SK-N-SH (cell line): Measurements from ENCODE around the gene TCOF1. TPM values are rescaled to one million over a fixed set of nuclear protein-coding genes. Genes with fewer than 3 reads are reported as not detected.

Experiments
- CTCF ChIA-PET: fragments of 300-600, 350-600 bp; formaldehyde crosslinking; extraction: SDS; loops from one replicate; lab custom pipeline; 2021; lab: Yijun Ruan, JAX
- POLR2A ChIA-PET: fragments of 350-600 bp; sonication (Branson Sonifier 250); formaldehyde crosslinking; extraction: SDS; loops from one replicate; lab custom pipeline; 2020; ENCODE audit warnings: antibody characterized with exemption, inconsistent platforms; lab: Yijun Ruan, JAX
- DNase-seq: peaks from one replicate; pipeline ENCODE4 v3.0.0; 2012
- H2AFZ ChIP-seq: fragments of 200-600 bp; sonication (generic); 2 replicates; pipeline ENCODE4 v1.8.1; 2016; ENCODE audit warnings: antibody characterized with exemption, mild to moderate bottlenecking, low read depth
- H3F3A ChIP-seq: fragments of 200-600 bp; sonication (generic); replicated peaks from 2 replicates; pipeline ENCODE3; 2016; ENCODE audit warnings: antibody characterized with exemption, mild to moderate bottlenecking; ENCODE audit not compliant: insufficient read depth
- H3K27ac ChIP-seq, 2 experiments: fragments of 200-500 bp in 1 of 2; fragments of 200-600 bp in 1 of 2; sonication (Bioruptor generic) in 1 of 2; sonication (generic), shearing (Covaris generic) in 1 of 2; 2 replicates each; pipeline versions ENCODE4 v1.5.1 to v1.6.1; 2014 to 2016; ENCODE audit warnings: low read depth in 2 of 2, inconsistent platforms in 1 of 2, low read length in 1 of 2, mild to moderate bottlenecking in 1 of 2, mixed read lengths in 1 of 2
- H3K27me3 ChIP-seq: fragments of 200-600 bp; sonication (generic), shearing (Covaris generic); 2 replicates; pipeline ENCODE4 v1.6.1; 2016; ENCODE audit warnings: mixed run types; ENCODE audit not compliant: insufficient read depth
- H3K36me3 ChIP-seq, 2 experiments: fragments of 200-500 bp in 1 of 2; fragments of 200-600 bp in 1 of 2; sonication (Bioruptor generic) in 1 of 2; sonication (generic) in 1 of 2; replicated peaks in 1 of 2; 2 replicates each; pipeline versions ENCODE3 to v1.5.1; 2014 to 2016; ENCODE audit warnings: low read length in 1 of 2, mild to moderate bottlenecking in 1 of 2; ENCODE audit not compliant: insufficient read depth in 2 of 2, control insufficient read depth in 1 of 2
- H3K4me1 ChIP-seq, 2 experiments: fragments of 200-500 bp in 1 of 2; fragments of 200-600 bp in 1 of 2; sonication (Bioruptor generic) in 1 of 2; sonication (generic), shearing (Covaris generic) in 1 of 2; 2 replicates each; pipeline versions ENCODE4 v1.5.1 to v1.6.1; 2014 to 2016; ENCODE audit warnings: low read depth in 1 of 2, low read length in 1 of 2, mixed run types in 1 of 2; ENCODE audit not compliant: insufficient read depth in 2 of 2, control insufficient read depth in 1 of 2
- H3K4me2 ChIP-seq: fragments of 200-600 bp; sonication (generic), shearing (Covaris generic); 2 replicates; pipeline ENCODE4 v1.6.1; 2017; ENCODE audit warnings: mixed run types
- H3K4me3 ChIP-seq, 2 experiments: fragments of 200-500 bp in 1 of 2; fragments of 200-600 bp in 1 of 2; sonication (Bioruptor generic) in 1 of 2; sonication (generic), shearing (Covaris generic) in 1 of 2; 2 replicates each; pipeline versions ENCODE4 v1.5.1 to v1.8.1; 2014 to 2016; ENCODE audit warnings: low read depth in 2 of 2, inconsistent platforms in 1 of 2, low read length in 1 of 2, mild to moderate bottlenecking in 1 of 2, mixed read lengths in 1 of 2, moderate library complexity in 1 of 2
- H3K79me2 ChIP-seq: fragments of 200-600 bp; sonication (generic); 2 replicates; pipeline ENCODE4 v1.8.1; 2017; ENCODE audit warnings: mild to moderate bottlenecking; ENCODE audit not compliant: insufficient read depth
- H3K9ac ChIP-seq: fragments of 200-600 bp; sonication (generic); 2 replicates; pipeline ENCODE4 v1.6.1; 2017; ENCODE audit warnings: mixed run types
- H3K9me2 ChIP-seq: fragments of 200-600 bp; sonication (generic); 2 replicates; pipeline ENCODE4 v1.6.1; 2017; ENCODE audit warnings: mixed run types
- H3K9me3 ChIP-seq: fragments of 200-600 bp; sonication (generic); 2 replicates; pipeline ENCODE4 v1.6.1; 2017; ENCODE audit warnings: mixed run types, mild to moderate bottlenecking, moderate library complexity
- H4K20me1 ChIP-seq: fragments of 200-600 bp; sonication (generic); 2 replicates; pipeline ENCODE4 v1.6.1; 2017; ENCODE audit warnings: mild to moderate bottlenecking, mixed run types; ENCODE audit not compliant: insufficient read depth
- CHD2 ChIP-seq: fragments of 150-350 bp; IDR thresholded peaks from 2 replicates; pipeline ENCODE4 v1.6.1; 2018; ENCODE audit warnings: low read length; ENCODE audit not compliant: partially characterized antibody
- CTCF ChIP-seq: fragments of 200-600 bp; sonication (generic); IDR thresholded peaks from 2 replicates; pipeline ENCODE4 v1.6.1; 2017; ENCODE audit warnings: antibody characterized with exemption, mild to moderate bottlenecking, moderate library complexity
- ELF1 ChIP-seq: IDR thresholded peaks from 2 replicates; pipeline ENCODE4 v1.4.0; 2012
- FOXM1 ChIP-seq: IDR thresholded peaks from 2 replicates; pipeline ENCODE4 v1.4.0; 2012; ENCODE audit warnings: low read depth, mild to moderate bottlenecking
- JUND ChIP-seq: IDR thresholded peaks from 2 replicates; pipeline ENCODE4 v1.4.0; 2012
- MXI1 ChIP-seq: IDR thresholded peaks from 2 replicates; pipeline ENCODE4 v1.6.1; 2012; ENCODE audit warnings: mild to moderate bottlenecking, low read depth, low read length, improper control_type of control experiment
- NFIC ChIP-seq: IDR thresholded peaks from 2 replicates; pipeline ENCODE4 v1.4.0; 2012; ENCODE audit warnings: borderline replicate concordance
- NRF1 ChIP-seq: IDR thresholded peaks from 2 replicates; pipeline ENCODE4 v1.6.1; 2012; ENCODE audit warnings: low read depth, mild to moderate bottlenecking, low read length
- POLR2AphosphoS5 ChIP-seq: IDR thresholded peaks from 2 replicates; pipeline ENCODE4 v1.6.1; 2012; ENCODE audit warnings: low read depth, low read length
- RCOR1 ChIP-seq: fragments of 150-350 bp; IDR thresholded peaks from 2 replicates; pipeline ENCODE4 v1.6.1; 2017; ENCODE audit warnings: antibody characterized with exemption, low read length
- SIN3A ChIP-seq: IDR thresholded peaks from 2 replicates; pipeline ENCODE4 v1.6.1; 2012; ENCODE audit warnings: low read depth, mild to moderate bottlenecking, low read length, moderate library complexity, borderline replicate concordance
- TAF1 ChIP-seq: IDR thresholded peaks from 2 replicates; pipeline ENCODE4 v1.6.1; 2012; ENCODE audit warnings: low read depth, mild to moderate bottlenecking, low read length, moderate library complexity, borderline replicate concordance
- TEAD4 ChIP-seq: IDR thresholded peaks from 2 replicates; pipeline ENCODE4 v1.4.0; 2012; ENCODE audit warnings: mild to moderate bottlenecking, borderline replicate concordance; ENCODE audit not compliant: insufficient read depth
- USF2 ChIP-seq: fragments of 150-350 bp; IDR thresholded peaks from 2 replicates; pipeline ENCODE4 v1.6.1; 2017; ENCODE audit warnings: antibody characterized with exemption, low read length, low read depth, borderline replicate concordance
- YY1 ChIP-seq: IDR thresholded peaks from 2 replicates; pipeline ENCODE4 v1.4.0; 2012; ENCODE audit warnings: low read depth, mild to moderate bottlenecking
- WGBS: methylation state at CpG from one replicate; pipeline ENCODE4 v1.1.6; 2017; ENCODE audit warnings: low lambda C conversion rate; 5-methylcytosine and 5-hydroxymethylcytosine counted together
- polyA plus RNA-seq, 3 experiments: library from polyadenylated mRNA; depleted of rRNA; stranded (reverse); fragments of >200 nt; gene quantifications; 2 replicates each; pipeline ENCODE4 v1.2.3, GENCODE V29; 2012
- TF ChIP-seq, protein P1 (sequence below): IDR thresholded peaks from 2 replicates; pipeline ENCODE4; 2012

TCOF1 gene
- polyA plus RNA-seq, 1 of the 3 experiments (the other 2 are of a cell fraction), result 33.0 TPM

GRCh38 chr5:150311015-150311692 is 46.3 kb upstream of the TCOF1 start:
- no peaks in the 10 kb centered on the region for H3K27me3 ChIP-seq
- no peaks in the 10 kb centered on the region for H3K9me3 ChIP-seq
- no peaks in the 10 kb centered on the region for H4K20me1 ChIP-seq
- H3K4me1 ChIP-seq, result peaks cover 10 to 13% of the 10 kb centered on the region in 2 experiments; a peak in 2 of 4 replicates
- H3K27ac ChIP-seq, result no peak overlapping the region
- ChIA-PET POLR2A (no interaction called here), CTCF (interaction anchor here (0.9 to 1.8 kb wide), 2 partner anchors 11 to 40 kb away, joined by 3 to 4 read pairs; no protein-coding TSS in a partner anchor)
- no peak overlapping the region for H3K9ac ChIP-seq
- 94% methylated on average over 4 of the region's 7 CpGs for WGBS
- no peak overlapping the region for H3K4me3 ChIP-seq
- no peaks in the 10 kb centered on the region for H3K9me2 ChIP-seq
- H3K4me2 ChIP-seq, result no peak overlapping the region
- no peaks in the 10 kb centered on the region for H3K79me2 ChIP-seq
- no peak overlapping the region for H2AFZ ChIP-seq
- DNase-seq, result no peak
- H3K36me3 ChIP-seq, result no peaks in the 10 kb centered on the region
- H3F3A ChIP-seq, result peaks cover 6% of the 10 kb centered on the region
- TF ChIP-seq YY1 (no peak), TAF1 (no peak), TEAD4 (no peak), CTCF (no peak), CHD2 (no peak), RCOR1 (no peak), POLR2AphosphoS5 (no peak), MXI1 (no peak), ELF1 (no peak), USF2 (no peak)

DNA sequence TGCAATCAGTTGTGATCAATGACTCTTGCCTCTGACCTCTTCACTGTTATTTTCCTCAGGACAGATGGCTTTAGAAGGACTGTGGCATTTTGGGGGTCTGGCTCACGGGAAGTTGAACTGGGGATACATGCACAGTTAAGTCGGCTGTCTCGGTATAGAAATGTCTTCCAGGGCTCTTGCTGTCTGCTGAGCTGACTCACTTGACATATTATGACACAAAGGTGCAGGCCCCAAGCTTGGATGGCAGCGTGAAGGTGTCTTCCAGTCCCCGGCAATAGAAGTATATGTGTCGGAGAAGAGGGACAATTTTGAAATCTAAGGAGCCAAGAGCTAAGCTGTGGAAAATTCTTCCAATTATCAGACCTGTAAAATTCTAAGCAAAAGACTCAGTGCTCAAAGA is 45.0 kb upstream of the TCOF1 start:
- Histone ChIP-seq H3K9me2 (no peaks in the 10 kb centered on the region), H3K4me2 (no peak overlapping the region), H4K20me1 (no peaks in the 10 kb centered on the region), H3F3A (peaks cover 13% of the 10 kb centered on the region), H3K27ac (no peak overlapping the region), H3K36me3 (no peaks in the 10 kb centered on the region), H3K4me1 (peaks cover 9 to 23% of the 10 kb centered on the region in 2 experiments), H3K9me3 (no peaks in the 10 kb centered on the region), H2AFZ (no peak overlapping the region), H3K79me2 (no peaks in the 10 kb centered on the region), H3K9ac (no peak overlapping the region), H3K27me3 (no peaks in the 10 kb centered on the region), H3K4me3 (no peak overlapping the region)
- 95% methylated on average over 6 of the region's 6 CpGs for WGBS
- ChIA-PET CTCF (interaction anchor here (1.0 kb wide), 1 partner anchor 12 kb away, joined by 4 read pairs; no protein-coding TSS in a partner anchor), POLR2A (no interaction called here)
- TF ChIP-seq MXI1, result no peak
- TF ChIP-seq SIN3A, result no peak
- TF ChIP-seq FOXM1, result no peak
- TF ChIP-seq JUND, result no peak
- no peak for TF ChIP-seq TEAD4
- TF ChIP-seq POLR2AphosphoS5, result no peak
- TF ChIP-seq NFIC, result no peak
- TF ChIP-seq NRF1, result no peak
- TF ChIP-seq, protein P1, sequence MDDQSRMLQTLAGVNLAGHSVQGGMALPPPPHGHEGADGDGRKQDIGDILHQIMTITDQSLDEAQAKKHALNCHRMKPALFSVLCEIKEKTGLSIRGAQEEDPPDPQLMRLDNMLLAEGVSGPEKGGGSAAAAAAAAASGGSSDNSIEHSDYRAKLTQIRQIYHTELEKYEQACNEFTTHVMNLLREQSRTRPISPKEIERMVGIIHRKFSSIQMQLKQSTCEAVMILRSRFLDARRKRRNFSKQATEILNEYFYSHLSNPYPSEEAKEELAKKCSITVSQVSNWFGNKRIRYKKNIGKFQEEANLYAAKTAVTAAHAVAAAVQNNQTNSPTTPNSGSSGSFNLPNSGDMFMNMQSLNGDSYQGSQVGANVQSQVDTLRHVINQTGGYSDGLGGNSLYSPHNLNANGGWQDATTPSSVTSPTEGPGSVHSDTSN, result no peak
- DNase-seq, result no peak
